PC-3 (cell line): Measurements from ENCODE around the gene CLCN5.

Experiments
- EZH2 ChIP-seq: fragments of 300-600 bp; sonication (generic); IDR thresholded peaks from one replicate; pipeline ENCODE4 v1.6.1; 2017; ENCODE audit warnings: antibody characterized with exemption, mild to moderate bottlenecking, low read length; ENCODE audit not compliant: unreplicated experiment
- TF ChIP-seq, protein P1 (sequence below): fragments of 300-600 bp; sonication (generic); conservative IDR thresholded peaks from 2 replicates; pipeline ENCODE4 v1.5.1; 2017; ENCODE audit warnings: antibody characterized with exemption, low read depth, mild to moderate bottlenecking, low read length

- TF ChIP-seq, protein P1, sequence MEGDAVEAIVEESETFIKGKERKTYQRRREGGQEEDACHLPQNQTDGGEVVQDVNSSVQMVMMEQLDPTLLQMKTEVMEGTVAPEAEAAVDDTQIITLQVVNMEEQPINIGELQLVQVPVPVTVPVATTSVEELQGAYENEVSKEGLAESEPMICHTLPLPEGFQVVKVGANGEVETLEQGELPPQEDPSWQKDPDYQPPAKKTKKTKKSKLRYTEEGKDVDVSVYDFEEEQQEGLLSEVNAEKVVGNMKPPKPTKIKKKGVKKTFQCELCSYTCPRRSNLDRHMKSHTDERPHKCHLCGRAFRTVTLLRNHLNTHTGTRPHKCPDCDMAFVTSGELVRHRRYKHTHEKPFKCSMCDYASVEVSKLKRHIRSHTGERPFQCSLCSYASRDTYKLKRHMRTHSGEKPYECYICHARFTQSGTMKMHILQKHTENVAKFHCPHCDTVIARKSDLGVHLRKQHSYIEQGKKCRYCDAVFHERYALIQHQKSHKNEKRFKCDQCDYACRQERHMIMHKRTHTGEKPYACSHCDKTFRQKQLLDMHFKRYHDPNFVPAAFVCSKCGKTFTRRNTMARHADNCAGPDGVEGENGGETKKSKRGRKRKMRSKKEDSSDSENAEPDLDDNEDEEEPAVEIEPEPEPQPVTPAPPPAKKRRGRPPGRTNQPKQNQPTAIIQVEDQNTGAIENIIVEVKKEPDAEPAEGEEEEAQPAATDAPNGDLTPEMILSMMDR: no peak
- TF ChIP-seq EZH2: no peak
Measured at GRCh38 chrX:49892542-49892941, 29.9 kb upstream of the CLCN5 start.
